ENCODE measurements around the gene THSD7B. TPM values are rescaled to one million over a fixed set of nuclear protein-coding genes. Genes with fewer than 3 reads are reported as not detected.

The THSD7B gene
- total RNA-seq, 1 experiment from 2014 or later = 6.9 TPM

- peak; percentile 11 to 38 for DNase-seq
- Histone ChIP-seq H3K9me3 (no peaks in the 10 kb centered on the region), H3K4me1 (no peaks in the 10 kb centered on the region), H3K27me3 (replicated peaks; ENCODE audit: control insufficient read depth, insufficient read depth, low read length) (no peaks in the 10 kb centered on the region), H3K36me3 (ENCODE audit: control insufficient read depth, insufficient read depth, low read length) (no peaks in the 10 kb centered on the region), H3K4me3 (ENCODE audit: low read depth, low read length) (no peak overlapping the region)
- ChIA-PET POLR2A (no interaction called here), CTCF (no interaction called here)
- H3K4me1 Mint-ChIP-seq (ENCODE audit: low read depth, unreplicated experiment) = peaks cover 7% of the 10 kb centered on the region
- no peaks in the 10 kb centered on the region for H3K36me3 Mint-ChIP-seq (ENCODE audit: insufficient read depth, unreplicated experiment)
- no peak overlapping the region for H3K4me3 Mint-ChIP-seq (ENCODE audit: unreplicated experiment)
- intact Hi-C loops (cut with micrococcal nuclease; ENCODE audit: unreplicated experiment) = no loop called here
- no peak for TF ChIP-seq CTCF (IDR thresholded peaks at IDR 0.05; ENCODE audit: insufficient read depth in 1 of 2, low read depth in 1 of 2, low read length in 1 of 2, severe bottlenecking in 1 of 2, unreplicated experiment in 1 of 2)
- peak overlapping the region; percentile 3 for H3K27ac Mint-ChIP-seq (ENCODE audit: unreplicated experiment)
- no peaks in the 10 kb centered on the region for H3K9me3 Mint-ChIP-seq (ENCODE audit: unreplicated experiment)
- no peaks in the 10 kb centered on the region for H3K27me3 Mint-ChIP-seq (ENCODE audit: insufficient read depth, unreplicated experiment)
- no TSS peak for BruUV-seq (replicated peaks)
Measured at GRCh38 chr2:137223722-137224121, 458.4 kb downstream of the THSD7B start.

- ChIA-PET POLR2A (no interaction called here), CTCF (no interaction called here)
- Mint-ChIP-seq H3K9me3 (ENCODE audit: unreplicated experiment) (no peaks in the 10 kb centered on the region), H3K27me3 (ENCODE audit: insufficient read depth, unreplicated experiment) (no peaks in the 10 kb centered on the region), H3K36me3 (ENCODE audit: insufficient read depth, unreplicated experiment) (no peaks in the 10 kb centered on the region), H3K27ac (ENCODE audit: unreplicated experiment) (no peak overlapping the region), H3K4me1 (ENCODE audit: low read depth, unreplicated experiment) (peaks cover 6% of the 10 kb centered on the region), H3K4me3 (ENCODE audit: unreplicated experiment) (no peak overlapping the region)
- no peak for TF ChIP-seq CTCF (IDR thresholded peaks at IDR 0.05; ENCODE audit: insufficient read depth in 1 of 2, low read depth in 1 of 2, low read length in 1 of 2, severe bottlenecking in 1 of 2, unreplicated experiment in 1 of 2)
- DNase-seq = no peak
- Histone ChIP-seq H3K4me1 (no peaks in the 10 kb centered on the region), H3K4me3 (ENCODE audit: low read depth, low read length) (no peak overlapping the region), H3K27me3 (replicated peaks; ENCODE audit: control insufficient read depth, insufficient read depth, low read length) (no peaks in the 10 kb centered on the region; the same call in 1 of the 2 replicates), H3K9me3 (no peaks in the 10 kb centered on the region), H3K36me3 (ENCODE audit: control insufficient read depth, insufficient read depth, low read length) (no peaks in the 10 kb centered on the region)
- intact Hi-C loops (cut with micrococcal nuclease; ENCODE audit: unreplicated experiment) = no loop called here
- BruUV-seq (replicated peaks) = no TSS peak
Measured at GRCh38 chr2:137228566-137228965, 463.2 kb downstream of the THSD7B start.

- no peak overlapping the region for H3K4me3 ChIP-seq (ENCODE audit: low read depth, low read length)
- H3K9me3 ChIP-seq = no peaks in the 10 kb centered on the region
- Mint-ChIP-seq H3K4me3 (ENCODE audit: unreplicated experiment) (no peak overlapping the region), H3K36me3 (ENCODE audit: insufficient read depth, unreplicated experiment) (no peaks in the 10 kb centered on the region), H3K4me1 (ENCODE audit: low read depth, unreplicated experiment) (no peaks in the 10 kb centered on the region), H3K9me3 (ENCODE audit: unreplicated experiment) (no peaks in the 10 kb centered on the region), H3K27ac (ENCODE audit: unreplicated experiment) (no peak overlapping the region), H3K27me3 (ENCODE audit: insufficient read depth, unreplicated experiment) (no peaks in the 10 kb centered on the region)
- intact Hi-C loops (cut with micrococcal nuclease; ENCODE audit: unreplicated experiment) = no loop called here
- no peak for TF ChIP-seq CTCF (IDR thresholded peaks at IDR 0.05; ENCODE audit: insufficient read depth in 1 of 2, low read depth in 1 of 2, low read length in 1 of 2, severe bottlenecking in 1 of 2, unreplicated experiment in 1 of 2)
- BruUV-seq (replicated peaks) = no TSS peak
- H3K36me3 ChIP-seq (ENCODE audit: control insufficient read depth, insufficient read depth, low read length) = no peaks in the 10 kb centered on the region
- POLR2A ChIA-PET = no interaction called here
- no peak for DNase-seq
- H3K27me3 ChIP-seq (replicated peaks; ENCODE audit: control insufficient read depth, insufficient read depth, low read length) = no peaks in the 10 kb centered on the region; the same call in 1 of the 2 replicates
- CTCF ChIA-PET = no interaction called here
- no peaks in the 10 kb centered on the region for H3K4me1 ChIP-seq
Measured at GRCh38 chr2:137229834-137230233, 464.5 kb downstream of the THSD7B start.

All from Caco-2 (cell line).